GM21529 (cell line): Measurements from ENCODE around the gene MAP2K1.
"Not testable (repeated sequence)": the region's sequence is repeated elsewhere in the genome, so short reads cannot be mapped to it uniquely, and the experiment has no call there.

ENCODE experiments used
- ATAC-seq: cut with Tn5 transposase; IDR thresholded peaks from one replicate; pipeline ENCODE4 v1.9.1; 2021; ENCODE audit not compliant: unreplicated experiment

The MAP2K1 gene

DNA sequence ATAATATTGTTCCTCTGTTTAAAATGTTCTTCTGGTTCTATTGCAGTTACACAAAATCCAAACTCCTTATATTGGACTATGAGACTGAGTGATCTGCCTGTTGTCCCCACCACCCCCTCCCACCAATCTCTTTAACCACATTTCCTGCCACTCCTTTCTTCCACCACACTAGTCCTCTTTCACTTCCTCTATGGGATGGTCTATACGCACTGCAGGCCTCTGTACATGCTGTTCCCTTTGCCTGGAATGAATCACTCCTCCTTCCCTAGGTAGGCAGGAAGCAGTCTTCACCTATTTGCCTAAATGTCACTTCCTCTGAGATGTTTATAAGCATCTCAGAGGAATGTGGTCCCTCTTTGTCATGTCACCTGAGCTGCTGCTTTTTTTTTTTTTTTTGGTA lies 4.0 kb downstream of the MAP2K1 start:
- ATAC-seq = peak; percentile 20

DNA sequence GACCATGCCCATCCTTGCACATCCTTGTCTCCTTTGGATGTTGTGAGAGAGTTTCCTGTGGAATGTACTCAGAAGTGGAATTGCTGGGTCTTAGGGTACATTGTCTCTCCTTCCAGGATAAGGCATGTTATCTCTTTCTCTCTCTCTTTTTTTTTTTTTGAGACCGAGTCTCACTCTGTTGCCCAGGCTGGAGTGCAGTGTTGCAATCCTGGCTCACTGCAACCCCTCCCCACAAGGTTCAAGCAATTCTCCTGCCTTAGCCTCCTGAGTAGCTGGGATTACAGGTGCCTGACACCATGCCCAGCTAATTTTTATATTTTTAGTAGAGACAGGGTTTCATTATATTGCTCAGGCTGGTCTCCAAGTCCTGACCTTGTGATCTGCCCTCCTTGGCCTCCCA lies 6.3 kb downstream of the MAP2K1 start:
- ATAC-seq = not testable (repeated sequence)

DNA sequence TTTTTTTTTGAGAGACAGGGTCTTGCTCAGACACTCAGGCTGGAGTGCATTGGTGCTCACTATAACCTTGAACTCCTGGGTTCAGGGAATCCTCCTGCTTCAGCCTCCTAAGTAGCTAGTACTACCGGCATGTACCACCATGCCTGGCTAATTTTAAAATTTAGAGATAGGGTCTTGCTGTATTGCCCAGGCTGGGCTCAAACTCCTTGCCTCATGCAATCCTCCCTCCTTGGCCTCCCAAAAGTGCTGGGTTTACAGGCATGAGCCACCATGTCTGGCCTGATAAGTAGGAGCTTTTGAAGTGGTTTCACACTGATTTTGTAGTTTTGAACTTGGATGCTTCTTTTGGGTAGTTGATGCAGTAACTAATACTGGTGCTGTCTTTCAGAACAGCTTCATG lies 7.8 kb downstream of the MAP2K1 start:
- no peak for ATAC-seq

DNA sequence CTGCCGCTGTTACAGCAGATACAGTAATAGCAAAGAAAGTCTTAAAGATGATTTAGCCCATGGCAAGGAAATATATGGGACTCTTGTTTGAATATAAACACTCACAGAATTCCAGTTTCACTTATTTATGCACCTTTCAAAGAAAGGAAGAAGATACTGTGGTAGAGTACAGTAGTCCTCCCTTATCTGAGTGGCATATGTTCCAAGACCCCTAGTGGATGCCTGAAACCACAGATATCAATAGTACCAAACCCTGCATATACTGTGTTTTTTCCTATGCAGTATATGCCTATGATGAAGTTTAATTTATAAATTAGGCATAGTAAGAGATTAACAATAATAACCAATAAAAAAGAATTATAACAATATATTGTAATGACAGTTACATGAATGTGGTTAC lies 8.2 kb downstream of the MAP2K1 start:
- no peak for ATAC-seq

DNA sequence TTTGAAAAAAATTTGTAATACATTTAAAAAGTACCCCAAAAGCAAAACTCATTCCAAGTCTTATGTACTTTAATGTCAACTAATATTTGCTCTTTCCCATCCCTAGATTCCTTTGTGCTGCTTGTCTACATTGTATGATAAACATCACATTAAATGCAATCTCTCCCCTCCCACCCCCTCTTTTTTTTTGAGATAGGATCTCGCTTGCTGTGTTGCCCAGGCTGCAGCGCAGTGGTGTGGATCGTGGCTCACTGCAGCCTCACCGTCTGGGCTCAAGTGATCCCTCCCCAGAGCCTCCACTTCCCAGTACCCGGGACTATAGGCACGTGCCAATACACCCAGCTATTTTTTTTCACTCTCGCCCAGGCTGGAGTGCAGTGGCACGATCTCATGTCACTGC lies 12.6 kb downstream of the MAP2K1 start:
- ATAC-seq = no peak

DNA sequence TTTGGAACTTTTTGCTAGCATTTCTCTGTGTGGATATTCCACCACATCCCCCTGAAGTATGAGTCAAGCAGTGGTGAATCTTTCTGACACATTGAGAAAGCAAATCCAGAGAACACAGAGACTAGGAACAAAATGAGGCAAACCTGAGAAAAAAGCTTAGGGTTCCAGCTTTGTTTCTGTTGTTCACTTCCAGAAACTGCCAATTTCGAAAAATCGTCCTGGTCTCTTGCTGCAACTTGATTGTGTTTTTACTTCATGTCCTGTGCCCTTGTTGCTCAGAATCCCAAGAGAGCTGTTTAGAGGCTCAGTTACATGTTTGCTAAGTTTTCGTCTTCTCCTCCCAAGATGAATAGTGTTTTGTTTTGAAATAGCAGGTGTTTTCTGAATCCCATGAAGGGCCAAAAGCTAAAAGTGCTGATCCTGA lies 13.7 kb downstream of the MAP2K1 start:
- ATAC-seq = no peak

DNA sequence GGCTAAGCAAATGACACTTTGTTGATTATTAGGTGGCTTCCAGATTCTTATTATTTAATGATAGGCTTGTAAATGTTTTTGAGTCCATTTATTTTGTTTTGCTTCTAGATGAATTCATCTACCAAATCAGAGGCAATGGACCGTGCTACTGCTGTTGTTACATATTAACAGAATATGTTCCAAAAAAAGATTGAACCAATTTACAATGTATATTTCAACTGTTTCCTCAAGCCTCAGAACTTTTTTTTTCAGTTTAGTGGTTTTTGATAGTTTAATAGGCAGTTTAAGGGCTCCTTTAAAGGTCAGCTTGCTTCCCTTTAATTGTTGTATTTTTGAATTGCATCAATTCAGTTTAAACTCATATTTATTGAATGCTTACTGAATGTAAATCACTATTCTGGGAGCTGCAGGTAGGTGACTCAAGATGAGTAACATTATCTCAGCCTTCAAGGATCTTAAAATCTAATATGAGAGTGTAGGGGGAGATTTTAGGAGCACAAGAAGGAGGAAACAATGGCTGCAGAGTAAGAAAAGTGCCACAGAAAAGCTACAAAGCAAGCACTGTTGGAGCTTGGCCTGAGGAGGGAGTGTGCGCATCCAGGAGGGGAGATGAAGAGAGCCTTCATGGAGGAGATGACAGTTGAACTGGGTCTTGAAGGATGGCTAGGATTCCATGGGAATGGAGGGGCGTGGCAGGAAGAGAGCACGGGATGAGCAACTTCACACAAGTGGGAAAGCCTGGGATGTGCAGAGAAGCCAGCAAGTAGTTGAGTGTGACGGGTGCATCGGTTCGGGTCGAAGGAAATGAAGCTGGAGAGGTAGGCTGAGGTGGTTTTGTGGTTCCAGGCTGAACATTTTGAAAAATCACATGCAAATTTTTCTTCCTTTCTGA lies 14.7 kb downstream of the MAP2K1 start:
- no peak for ATAC-seq

DNA sequence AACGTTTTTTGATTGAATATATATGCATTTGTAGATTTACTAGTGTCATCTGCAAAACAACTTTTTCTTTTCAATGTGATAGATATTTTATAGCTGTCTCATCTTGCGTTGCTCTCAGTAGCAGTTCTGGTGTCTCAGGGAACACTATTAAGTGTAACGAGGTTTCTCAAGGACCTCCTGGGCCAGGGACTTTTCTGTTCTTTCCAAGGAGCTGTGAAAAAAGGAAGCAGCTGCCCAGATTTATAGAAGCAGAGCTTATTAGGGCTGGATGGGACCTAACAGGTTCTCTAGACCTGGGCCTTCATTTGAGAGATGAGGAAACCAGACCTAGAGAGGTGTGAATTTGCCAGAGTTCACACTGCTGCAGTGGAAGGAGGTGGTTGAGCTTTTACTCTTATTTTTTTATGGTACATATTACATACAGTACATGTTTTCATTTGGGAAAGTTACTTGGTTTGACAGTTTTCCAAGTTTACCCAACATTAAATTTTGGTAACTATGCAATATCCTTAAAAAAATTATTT lies 16.1 kb downstream of the MAP2K1 start:
- no peak for ATAC-seq

DNA sequence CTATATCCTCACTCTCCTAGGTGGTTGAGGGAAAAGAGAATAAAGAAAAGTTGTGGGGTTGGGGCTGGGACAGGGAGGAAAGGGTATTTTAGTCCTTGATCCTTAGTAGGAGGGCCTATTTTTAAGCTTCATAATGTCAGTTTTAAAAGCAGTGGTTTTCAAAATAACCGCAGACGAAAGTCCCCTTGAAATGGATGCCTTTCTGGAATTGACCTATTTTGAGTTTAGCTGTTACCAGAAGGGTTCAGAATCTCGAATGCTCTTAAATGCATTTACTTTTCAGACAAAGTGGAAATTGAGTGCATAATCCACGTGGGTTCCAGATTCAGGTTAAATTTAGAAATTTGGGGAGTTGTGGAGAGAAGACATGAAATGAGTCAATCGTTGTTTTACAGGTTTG lies 16.6 kb downstream of the MAP2K1 start:
- ATAC-seq = no peak

DNA sequence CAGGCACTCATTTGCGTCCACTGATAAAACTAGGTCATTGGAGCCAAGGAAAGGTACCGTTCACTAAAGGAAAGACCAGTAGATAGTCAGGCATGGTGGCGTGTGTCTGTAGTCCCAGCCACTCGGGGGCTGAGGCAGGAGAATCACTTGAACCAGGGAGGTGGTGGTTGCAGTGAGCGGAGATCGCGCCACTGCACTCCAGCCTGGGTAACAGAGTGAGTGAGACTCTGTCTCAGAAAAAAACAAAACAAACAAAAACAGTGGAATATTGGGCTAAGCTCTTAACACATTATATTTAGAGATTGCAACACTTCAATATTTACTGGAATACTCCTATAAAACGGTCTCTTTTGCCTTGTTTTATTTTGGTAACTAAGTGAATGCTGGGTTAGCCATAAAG lies 17.4 kb downstream of the MAP2K1 start:
- no peak for ATAC-seq

DNA sequence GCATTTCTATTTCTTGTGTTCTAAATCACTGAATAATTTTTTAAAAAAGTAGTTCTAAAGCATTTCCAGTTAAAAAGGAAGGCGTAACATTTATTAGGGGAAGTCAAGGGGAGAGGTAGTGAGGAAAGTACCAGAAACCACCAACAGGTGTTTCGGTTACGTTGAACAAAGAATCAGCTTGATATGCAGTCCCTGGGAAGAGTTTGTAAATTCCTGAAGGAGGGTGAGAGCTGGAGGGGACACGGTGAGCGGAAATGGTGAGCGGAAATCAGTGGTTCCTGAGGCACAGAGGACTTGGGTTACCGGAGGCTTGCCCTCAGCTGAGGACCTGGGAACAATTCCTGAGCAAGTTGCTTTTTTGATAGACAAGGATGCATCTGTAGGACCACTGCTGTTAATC lies 17.8 kb downstream of the MAP2K1 start:
- ATAC-seq = no peak

DNA sequence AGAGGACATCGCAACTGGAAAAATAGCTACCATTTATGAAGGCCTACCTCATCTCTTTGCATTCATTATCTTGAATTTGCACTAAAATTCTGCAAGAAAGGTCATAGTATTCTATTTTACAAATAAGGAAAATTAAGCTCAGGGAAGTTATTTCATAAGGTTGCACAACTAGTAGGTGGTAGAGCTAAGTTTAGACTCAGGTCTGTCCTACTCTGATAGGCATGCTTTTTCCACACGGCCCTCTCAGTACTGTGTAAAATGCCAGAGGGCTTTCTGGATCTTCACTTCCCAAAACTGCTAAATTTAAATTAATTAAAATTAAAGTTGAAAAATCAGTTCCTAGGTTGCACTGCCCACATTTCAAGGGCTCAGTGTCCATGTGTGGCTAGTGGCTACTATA lies 18.3 kb downstream of the MAP2K1 start:
- no peak for ATAC-seq

DNA sequence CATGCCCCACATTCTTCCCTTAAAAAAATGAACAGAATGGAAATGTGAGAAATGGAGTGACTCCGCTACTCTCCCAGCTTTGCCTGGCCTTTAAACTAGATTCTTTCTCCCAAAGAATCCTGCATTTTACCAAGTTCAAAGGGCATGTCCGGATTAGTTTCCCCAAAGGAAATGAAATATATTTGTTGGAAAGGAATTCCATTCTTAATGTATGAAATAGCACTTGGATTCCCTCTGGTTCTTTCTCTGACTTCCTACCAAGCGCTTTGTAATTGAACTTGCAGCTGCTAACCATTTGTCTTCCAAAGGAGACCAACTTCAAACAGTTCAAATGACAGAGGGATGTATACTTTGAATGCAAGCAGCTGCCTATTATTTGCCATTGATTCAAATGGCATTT lies 18.9 kb downstream of the MAP2K1 start:
- ATAC-seq = no peak

DNA sequence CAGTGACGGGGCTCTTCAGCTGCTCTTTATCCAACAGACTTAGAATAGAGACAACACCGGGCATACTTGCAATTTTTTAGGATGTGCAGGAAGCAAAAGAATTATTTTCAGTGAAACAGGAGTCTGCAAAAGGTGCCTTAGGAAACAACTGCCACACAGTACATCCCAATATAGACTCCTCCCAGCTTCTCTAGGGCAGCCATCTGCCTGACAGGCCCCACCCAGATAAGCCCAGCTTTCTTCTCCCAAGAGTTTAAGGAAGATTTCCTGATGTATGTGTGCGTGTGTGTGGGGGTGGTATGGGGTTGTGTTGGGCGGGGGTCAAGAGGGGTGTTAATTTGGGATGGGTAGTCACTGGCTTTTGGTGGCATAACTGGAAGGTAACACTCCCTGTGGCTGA lies 21.5 kb downstream of the MAP2K1 start:
- ATAC-seq = no peak

DNA sequence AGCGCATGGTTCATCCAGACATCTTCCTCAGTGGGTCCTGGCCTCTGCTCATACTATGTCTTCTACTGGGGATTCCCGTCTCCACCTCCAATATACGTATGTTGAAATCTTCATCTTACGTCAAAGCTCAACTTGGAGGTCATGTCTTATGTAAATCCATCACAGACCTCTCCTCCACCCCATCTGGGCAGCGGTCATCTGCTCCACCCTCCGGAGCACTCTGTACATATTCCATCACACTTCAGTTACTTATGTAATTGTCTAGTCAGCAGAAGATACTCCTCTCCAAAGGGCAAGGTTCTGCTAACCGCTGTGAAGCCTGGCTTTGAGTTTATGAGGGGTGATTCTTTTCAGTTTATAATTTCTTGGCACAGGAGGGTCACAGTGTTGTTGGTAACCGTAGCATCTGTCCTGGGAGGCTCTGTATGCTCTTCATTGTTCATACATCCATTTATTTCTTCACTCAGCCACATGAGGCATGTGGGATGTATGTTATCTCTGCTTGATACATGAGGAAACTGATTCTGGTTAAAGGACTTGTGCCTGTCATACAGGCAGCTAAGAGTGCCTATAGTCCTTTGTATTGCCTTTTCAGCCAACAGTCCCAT lies 22.1 kb downstream of the MAP2K1 start:
- ATAC-seq = no peak

DNA sequence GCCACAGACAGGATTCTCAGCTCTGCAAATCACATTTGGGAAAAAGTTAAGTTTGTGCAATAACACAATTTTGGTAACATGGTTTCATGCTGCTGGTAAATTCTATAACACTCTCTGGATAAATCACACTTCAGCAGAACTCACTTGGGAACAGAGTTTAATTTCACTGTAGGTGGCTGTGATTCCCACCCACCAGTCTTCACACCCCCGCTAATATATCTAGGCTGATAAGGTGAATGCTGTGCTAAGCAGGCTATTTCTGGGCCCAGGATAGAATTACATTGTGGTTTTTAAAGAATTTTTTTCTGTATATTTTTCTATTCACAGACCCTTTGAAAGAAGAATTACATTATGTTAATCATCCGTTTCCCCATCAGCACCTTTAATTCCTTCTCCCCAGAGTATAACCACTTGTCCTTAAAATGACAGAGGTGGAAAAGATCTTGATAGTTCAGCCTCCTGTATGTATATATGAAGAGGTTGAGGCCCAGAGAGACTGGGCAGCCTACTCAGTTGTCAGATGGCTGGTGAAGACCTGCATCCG lies 22.9 kb downstream of the MAP2K1 start:
- no peak for ATAC-seq

DNA sequence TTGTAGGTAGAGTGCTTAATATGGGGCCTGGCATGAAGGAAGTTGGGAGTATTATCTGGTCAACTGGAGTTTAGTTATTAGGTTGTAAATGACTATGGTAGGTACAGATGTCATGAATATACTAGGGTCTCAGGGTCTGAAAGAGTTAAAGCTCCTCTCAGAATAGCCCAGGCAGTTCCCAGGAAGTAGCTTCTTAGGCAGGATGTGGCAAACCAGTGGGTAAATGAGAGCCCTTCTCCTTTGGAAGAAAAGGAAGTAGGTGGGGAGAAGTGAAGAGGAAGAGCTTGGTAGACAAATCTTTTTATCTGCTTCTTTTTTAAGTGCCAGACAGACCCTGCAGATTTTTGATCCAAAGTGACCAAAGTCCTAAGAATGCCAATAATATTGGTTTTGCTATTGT lies 24.5 kb downstream of the MAP2K1 start:
- ATAC-seq = no peak

DNA sequence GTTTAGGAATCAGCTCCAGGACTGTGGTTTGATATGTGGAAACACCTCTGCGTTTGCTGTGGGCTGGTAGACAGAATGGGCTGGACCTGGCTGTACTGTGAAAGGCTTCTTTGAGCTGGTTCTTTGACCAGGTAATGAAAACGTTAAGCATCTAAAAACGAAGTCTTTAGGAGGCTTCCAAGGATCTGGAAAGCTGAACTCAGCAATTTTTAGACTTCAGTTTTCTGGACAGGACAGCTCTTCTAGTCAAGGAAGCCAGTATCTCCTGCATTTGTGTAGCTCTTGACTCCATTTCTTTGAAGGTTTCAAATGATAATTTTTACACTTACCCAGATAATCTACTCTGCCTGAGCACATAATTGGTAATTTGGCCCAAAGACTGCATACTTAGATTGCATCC lies 25.5 kb downstream of the MAP2K1 start:
- ATAC-seq = no peak

DNA sequence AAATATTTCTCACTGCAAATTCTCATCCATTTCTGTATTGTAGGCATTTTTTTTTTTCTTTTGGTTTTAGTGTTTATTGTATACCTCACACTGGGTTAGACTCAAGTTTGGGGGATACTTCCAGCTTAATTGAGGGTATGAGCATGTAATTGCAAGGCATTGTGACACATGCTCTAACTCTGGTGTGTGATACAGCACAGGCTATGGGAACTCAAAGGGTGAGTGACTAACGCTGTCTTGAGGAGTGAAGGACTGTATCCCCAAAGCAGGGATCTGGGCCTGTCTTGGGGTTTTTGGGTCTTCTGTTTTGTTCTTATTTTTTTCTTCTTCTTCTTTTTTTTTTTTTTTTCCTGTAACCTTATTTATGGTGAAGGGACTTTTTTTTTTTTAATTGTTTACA lies 26.9 kb downstream of the MAP2K1 start:
- ATAC-seq = no peak

DNA sequence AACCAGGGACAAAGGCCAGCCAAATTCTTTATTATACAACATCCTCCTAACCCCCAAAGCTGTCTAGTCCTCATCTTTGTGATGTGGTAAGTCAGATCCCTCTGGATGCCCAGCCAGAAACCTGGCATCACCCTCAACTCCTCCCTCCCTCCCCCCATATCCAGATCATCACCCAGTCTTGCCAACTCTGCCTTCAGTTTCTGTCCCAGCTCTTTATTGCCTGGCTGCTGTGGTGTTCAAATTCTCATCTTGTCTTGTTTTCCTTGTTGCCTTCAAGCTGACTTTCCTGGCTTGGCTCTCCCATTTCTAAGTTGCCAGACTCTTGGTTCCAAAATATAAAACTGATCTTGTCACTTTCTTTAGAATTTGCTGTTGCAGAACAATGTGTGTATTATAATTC lies 28.6 kb downstream of the MAP2K1 start:
- no peak for ATAC-seq

DNA sequence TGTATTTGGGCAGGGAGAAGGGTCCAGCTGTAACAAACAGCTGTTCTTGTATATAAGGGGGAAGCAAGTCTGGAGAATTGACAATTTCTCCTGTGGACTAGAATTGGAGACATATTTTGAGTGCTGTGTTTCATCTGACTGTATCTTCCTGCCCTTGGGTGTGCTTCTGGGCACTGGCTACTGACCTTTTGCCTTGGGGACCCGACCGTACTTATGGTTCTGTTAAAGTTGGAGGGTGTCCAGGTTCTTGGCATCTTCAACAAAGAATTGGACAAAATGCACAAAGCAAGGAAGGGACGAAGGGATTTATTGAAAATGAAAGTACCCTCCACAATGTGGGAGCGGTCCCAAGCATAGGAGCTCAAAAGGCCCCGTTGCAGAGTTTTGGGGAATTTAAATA lies 31.0 kb downstream of the MAP2K1 start:
- no peak for ATAC-seq

DNA sequence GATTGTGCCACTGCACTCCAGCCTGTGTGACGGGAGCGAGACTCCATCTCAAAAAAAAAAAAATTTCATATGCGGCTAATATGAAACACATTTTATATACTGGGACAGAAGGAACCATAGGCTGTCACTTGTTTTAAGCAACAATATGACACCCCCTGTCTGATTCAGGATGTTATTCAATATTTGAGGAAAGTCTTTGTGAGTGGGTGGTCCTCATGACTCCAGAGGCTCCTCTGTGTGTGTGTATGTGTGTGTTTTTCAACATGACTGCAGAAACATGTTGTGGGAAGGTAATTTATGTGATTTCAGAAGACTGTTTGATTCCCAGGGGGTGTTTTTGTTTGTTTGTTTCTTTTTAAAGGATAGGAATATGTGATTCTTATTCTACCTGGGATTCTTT lies 32.8 kb downstream of the MAP2K1 start:
- no peak for ATAC-seq
